GM23338 (cell line): Measurements from ENCODE around the gene SLC2A5.

Experiments used
- CREB1 ChIP-seq: fragments of 250-450 bp; sonication (Bioruptor Pico); IDR thresholded peaks from 2 replicates; pipeline ENCODE4 v1.5.0; 2020; ENCODE audit warnings: low read depth, mild to moderate bottlenecking, moderate library complexity
- EZH2 ChIP-seq: fragments of 200-600 bp; sonication (generic); IDR thresholded peaks from one replicate; pipeline ENCODE4 v1.8.0; 2017; ENCODE audit warnings: antibody characterized with exemption, mild to moderate bottlenecking, low read depth; ENCODE audit not compliant: unreplicated experiment
- EZH2phosphoT487 ChIP-seq: fragments of 200-600 bp; sonication (generic); IDR thresholded peaks from one replicate; pipeline ENCODE4 v1.8.1; 2018; ENCODE audit warnings: antibody characterized with exemption; ENCODE audit not compliant: unreplicated experiment
- JUNB ChIP-seq: IDR thresholded peaks from one replicate; pipeline ENCODE4 v1.6.1; 2016; ENCODE audit warnings: antibody characterized with exemption; ENCODE audit not compliant: unreplicated experiment
- NANOG ChIP-seq: IDR thresholded peaks from 2 replicates; pipeline ENCODE4 v1.6.1; 2016; ENCODE audit warnings: antibody characterized with exemption, borderline replicate concordance
- POLR2AphosphoS5 ChIP-seq: IDR thresholded peaks from 2 replicates; pipeline ENCODE4 v1.6.1; 2016; ENCODE audit warnings: antibody characterized with exemption, low read depth
- STAT1 ChIP-seq: IDR thresholded peaks from one replicate; pipeline ENCODE4 v1.6.1; 2016; ENCODE audit warnings: antibody characterized with exemption; ENCODE audit not compliant: unreplicated experiment
- ZNF114 ChIP-seq: fragments of 250-450 bp; sonication (Bioruptor Pico); IDR thresholded peaks from 2 replicates; pipeline ENCODE4 v1.5.0; 2020; ENCODE audit warnings: mild to moderate bottlenecking, moderate library complexity
- TF ChIP-seq, protein P1 (sequence below), 2 experiments: fragments of 200-600 bp in 1 of 2; sonication (generic) in 1 of 2; conservative IDR thresholded peaks; 2 replicates each; pipeline versions ENCODE4 v1.5.1 to v1.6.1; 2016 to 2017; ENCODE audit warnings: antibody characterized with exemption in 2 of 2, low read depth in 2 of 2, mild to moderate bottlenecking in 2 of 2, moderate library complexity in 1 of 2
- TF ChIP-seq, protein P2 (sequence below): fragments of 250-450 bp; sonication (Bioruptor Pico); IDR thresholded peaks from 2 replicates; pipeline ENCODE4 v1.5.0; 2020; ENCODE audit warnings: mild to moderate bottlenecking, moderate library complexity
- TF ChIP-seq, protein P3 (sequence below): IDR thresholded peaks from 2 replicates; pipeline ENCODE4 v1.6.1; 2016; ENCODE audit warnings: antibody characterized with exemption
- TF ChIP-seq, protein P4 (sequence below): IDR thresholded peaks from one replicate; pipeline ENCODE4 v1.6.1; 2018; ENCODE audit warnings: antibody characterized with exemption; ENCODE audit not compliant: unreplicated experiment

DNA sequence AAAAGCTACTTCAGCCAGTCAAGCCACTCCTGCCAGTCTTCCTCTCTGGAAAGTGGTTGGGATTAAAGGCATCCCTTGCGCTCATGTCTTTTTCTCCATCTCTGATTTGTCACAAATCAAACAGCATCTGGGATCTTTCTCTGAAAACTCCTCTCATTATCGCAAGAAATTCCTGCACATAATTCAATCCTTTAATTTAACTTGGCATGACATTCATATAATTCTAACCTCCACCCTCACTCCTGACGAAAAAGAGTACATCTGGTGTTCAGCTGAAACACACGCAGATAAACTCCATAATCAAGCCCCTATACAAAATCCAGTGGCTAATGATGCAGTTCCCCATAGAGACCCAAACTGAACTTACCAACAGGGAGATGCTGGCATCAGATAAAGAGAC lies 19.4 kb upstream of the SLC2A5 start:
- TF ChIP-seq, protein P1, sequence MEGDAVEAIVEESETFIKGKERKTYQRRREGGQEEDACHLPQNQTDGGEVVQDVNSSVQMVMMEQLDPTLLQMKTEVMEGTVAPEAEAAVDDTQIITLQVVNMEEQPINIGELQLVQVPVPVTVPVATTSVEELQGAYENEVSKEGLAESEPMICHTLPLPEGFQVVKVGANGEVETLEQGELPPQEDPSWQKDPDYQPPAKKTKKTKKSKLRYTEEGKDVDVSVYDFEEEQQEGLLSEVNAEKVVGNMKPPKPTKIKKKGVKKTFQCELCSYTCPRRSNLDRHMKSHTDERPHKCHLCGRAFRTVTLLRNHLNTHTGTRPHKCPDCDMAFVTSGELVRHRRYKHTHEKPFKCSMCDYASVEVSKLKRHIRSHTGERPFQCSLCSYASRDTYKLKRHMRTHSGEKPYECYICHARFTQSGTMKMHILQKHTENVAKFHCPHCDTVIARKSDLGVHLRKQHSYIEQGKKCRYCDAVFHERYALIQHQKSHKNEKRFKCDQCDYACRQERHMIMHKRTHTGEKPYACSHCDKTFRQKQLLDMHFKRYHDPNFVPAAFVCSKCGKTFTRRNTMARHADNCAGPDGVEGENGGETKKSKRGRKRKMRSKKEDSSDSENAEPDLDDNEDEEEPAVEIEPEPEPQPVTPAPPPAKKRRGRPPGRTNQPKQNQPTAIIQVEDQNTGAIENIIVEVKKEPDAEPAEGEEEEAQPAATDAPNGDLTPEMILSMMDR (conservative IDR thresholded peaks at IDR 0.05; ENCODE audit: low read depth in 2 of 2), result no peak
- TF ChIP-seq, protein P2, sequence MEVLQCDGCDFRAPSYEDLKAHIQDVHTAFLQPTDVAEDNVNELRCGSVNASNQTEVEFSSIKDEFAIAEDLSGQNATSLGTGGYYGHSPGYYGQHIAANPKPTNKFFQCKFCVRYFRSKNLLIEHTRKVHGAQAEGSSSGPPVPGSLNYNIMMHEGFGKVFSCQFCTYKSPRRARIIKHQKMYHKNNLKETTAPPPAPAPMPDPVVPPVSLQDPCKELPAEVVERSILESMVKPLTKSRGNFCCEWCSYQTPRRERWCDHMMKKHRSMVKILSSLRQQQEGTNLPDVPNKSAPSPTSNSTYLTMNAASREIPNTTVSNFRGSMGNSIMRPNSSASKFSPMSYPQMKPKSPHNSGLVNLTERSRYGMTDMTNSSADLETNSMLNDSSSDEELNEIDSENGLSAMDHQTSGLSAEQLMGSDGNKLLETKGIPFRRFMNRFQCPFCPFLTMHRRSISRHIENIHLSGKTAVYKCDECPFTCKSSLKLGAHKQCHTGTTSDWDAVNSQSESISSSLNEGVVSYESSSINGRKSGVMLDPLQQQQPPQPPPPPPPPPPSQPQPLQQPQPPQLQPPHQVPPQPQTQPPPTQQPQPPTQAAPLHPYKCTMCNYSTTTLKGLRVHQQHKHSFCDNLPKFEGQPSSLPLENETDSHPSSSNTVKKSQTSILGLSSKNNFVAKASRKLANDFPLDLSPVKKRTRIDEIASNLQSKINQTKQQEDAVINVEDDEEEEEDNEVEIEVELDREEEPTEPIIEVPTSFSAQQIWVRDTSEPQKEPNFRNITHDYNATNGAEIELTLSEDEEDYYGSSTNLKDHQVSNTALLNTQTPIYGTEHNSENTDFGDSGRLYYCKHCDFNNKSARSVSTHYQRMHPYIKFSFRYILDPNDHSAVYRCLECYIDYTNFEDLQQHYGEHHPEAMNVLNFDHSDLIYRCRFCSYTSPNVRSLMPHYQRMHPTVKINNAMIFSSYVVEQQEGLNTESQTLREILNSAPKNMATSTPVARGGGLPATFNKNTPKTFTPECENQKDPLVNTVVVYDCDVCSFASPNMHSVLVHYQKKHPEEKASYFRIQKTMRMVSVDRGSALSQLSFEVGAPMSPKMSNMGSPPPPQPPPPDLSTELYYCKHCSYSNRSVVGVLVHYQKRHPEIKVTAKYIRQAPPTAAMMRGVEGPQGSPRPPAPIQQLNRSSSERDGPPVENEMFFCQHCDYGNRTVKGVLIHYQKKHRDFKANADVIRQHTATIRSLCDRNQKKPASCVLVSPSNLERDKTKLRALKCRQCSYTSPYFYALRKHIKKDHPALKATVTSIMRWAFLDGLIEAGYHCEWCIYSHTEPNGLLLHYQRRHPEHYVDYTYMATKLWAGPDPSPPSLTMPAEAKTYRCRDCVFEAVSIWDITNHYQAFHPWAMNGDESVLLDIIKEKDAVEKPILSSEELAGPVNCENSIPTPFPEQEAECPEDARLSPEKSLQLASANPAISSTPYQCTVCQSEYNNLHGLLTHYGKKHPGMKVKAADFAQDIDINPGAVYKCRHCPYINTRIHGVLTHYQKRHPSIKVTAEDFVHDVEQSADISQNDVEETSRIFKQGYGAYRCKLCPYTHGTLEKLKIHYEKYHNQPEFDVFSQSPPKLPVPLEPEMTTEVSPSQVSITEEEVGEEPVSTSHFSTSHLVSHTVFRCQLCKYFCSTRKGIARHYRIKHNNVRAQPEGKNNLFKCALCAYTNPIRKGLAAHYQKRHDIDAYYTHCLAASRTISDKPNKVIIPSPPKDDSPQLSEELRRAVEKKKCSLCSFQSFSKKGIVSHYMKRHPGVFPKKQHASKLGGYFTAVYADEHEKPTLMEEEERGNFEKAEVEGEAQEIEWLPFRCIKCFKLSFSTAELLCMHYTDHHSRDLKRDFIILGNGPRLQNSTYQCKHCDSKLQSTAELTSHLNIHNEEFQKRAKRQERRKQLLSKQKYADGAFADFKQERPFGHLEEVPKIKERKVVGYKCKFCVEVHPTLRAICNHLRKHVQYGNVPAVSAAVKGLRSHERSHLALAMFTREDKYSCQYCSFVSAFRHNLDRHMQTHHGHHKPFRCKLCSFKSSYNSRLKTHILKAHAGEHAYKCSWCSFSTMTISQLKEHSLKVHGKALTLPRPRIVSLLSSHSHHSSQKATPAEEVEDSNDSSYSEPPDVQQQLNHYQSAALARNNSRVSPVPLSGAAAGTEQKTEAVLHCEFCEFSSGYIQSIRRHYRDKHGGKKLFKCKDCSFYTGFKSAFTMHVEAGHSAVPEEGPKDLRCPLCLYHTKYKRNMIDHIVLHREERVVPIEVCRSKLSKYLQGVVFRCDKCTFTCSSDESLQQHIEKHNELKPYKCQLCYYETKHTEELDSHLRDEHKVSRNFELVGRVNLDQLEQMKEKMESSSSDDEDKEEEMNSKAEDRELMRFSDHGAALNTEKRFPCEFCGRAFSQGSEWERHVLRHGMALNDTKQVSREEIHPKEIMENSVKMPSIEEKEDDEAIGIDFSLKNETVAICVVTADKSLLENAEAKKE (CRISPR knock-in tag), result no peak
- TF ChIP-seq POLR2AphosphoS5 (no peak), STAT1 (no peak), CREB1 (CRISPR knock-in tag) (no peak), EZH2phosphoT487 (no peak), EZH2 (no peak), JUNB (no peak), ZNF114 (CRISPR knock-in tag) (no peak), NANOG (no peak)
- TF ChIP-seq, protein P3, sequence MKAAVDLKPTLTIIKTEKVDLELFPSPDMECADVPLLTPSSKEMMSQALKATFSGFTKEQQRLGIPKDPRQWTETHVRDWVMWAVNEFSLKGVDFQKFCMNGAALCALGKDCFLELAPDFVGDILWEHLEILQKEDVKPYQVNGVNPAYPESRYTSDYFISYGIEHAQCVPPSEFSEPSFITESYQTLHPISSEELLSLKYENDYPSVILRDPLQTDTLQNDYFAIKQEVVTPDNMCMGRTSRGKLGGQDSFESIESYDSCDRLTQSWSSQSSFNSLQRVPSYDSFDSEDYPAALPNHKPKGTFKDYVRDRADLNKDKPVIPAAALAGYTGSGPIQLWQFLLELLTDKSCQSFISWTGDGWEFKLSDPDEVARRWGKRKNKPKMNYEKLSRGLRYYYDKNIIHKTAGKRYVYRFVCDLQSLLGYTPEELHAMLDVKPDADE, result no peak
- TF ChIP-seq, protein P4, sequence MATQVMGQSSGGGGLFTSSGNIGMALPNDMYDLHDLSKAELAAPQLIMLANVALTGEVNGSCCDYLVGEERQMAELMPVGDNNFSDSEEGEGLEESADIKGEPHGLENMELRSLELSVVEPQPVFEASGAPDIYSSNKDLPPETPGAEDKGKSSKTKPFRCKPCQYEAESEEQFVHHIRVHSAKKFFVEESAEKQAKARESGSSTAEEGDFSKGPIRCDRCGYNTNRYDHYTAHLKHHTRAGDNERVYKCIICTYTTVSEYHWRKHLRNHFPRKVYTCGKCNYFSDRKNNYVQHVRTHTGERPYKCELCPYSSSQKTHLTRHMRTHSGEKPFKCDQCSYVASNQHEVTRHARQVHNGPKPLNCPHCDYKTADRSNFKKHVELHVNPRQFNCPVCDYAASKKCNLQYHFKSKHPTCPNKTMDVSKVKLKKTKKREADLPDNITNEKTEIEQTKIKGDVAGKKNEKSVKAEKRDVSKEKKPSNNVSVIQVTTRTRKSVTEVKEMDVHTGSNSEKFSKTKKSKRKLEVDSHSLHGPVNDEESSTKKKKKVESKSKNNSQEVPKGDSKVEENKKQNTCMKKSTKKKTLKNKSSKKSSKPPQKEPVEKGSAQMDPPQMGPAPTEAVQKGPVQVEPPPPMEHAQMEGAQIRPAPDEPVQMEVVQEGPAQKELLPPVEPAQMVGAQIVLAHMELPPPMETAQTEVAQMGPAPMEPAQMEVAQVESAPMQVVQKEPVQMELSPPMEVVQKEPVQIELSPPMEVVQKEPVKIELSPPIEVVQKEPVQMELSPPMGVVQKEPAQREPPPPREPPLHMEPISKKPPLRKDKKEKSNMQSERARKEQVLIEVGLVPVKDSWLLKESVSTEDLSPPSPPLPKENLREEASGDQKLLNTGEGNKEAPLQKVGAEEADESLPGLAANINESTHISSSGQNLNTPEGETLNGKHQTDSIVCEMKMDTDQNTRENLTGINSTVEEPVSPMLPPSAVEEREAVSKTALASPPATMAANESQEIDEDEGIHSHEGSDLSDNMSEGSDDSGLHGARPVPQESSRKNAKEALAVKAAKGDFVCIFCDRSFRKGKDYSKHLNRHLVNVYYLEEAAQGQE, result no peak
